Stimulated activated CD4-positive, alpha-beta T cell treated with anti-CD3 and anti-CD28 coated beads, Interleukin-1b, Interleukin-23, amount 100 ng/mL, for 24 hours (primary cell): Measurements from ENCODE around the gene LMOD2.
A peak's percentile ranks its signal among the peaks of the same experiment; 100 is the strongest.
"Not testable (repeated sequence)": the region's sequence is repeated elsewhere in the genome, so short reads cannot be mapped to it uniquely, and the experiment has no call there.

Source experiments
- DNase-seq, 4 experiments: peaks; one replicate each; pipeline ENCODE4 v3.0.0-alpha.2; 2020; ENCODE audit warnings: low read depth in 4 of 4, low spot score in 1 of 4

LMOD2 gene, protein sequence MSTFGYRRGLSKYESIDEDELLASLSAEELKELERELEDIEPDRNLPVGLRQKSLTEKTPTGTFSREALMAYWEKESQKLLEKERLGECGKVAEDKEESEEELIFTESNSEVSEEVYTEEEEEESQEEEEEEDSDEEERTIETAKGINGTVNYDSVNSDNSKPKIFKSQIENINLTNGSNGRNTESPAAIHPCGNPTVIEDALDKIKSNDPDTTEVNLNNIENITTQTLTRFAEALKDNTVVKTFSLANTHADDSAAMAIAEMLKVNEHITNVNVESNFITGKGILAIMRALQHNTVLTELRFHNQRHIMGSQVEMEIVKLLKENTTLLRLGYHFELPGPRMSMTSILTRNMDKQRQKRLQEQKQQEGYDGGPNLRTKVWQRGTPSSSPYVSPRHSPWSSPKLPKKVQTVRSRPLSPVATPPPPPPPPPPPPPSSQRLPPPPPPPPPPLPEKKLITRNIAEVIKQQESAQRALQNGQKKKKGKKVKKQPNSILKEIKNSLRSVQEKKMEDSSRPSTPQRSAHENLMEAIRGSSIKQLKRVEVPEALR

GRCh38 chr7:123655614-123656013, at the start of gene LMOD2:
LMOD2 (plus strand) TSS chr7:123655866; CDS start chr7:123655964, 98 bp downstream.
- DNase-seq, result no peak

GRCh38 chr7:123607423-123607975, 48.2 kb upstream of the LMOD2 start:
- DNase-seq, result no peak

DNA sequence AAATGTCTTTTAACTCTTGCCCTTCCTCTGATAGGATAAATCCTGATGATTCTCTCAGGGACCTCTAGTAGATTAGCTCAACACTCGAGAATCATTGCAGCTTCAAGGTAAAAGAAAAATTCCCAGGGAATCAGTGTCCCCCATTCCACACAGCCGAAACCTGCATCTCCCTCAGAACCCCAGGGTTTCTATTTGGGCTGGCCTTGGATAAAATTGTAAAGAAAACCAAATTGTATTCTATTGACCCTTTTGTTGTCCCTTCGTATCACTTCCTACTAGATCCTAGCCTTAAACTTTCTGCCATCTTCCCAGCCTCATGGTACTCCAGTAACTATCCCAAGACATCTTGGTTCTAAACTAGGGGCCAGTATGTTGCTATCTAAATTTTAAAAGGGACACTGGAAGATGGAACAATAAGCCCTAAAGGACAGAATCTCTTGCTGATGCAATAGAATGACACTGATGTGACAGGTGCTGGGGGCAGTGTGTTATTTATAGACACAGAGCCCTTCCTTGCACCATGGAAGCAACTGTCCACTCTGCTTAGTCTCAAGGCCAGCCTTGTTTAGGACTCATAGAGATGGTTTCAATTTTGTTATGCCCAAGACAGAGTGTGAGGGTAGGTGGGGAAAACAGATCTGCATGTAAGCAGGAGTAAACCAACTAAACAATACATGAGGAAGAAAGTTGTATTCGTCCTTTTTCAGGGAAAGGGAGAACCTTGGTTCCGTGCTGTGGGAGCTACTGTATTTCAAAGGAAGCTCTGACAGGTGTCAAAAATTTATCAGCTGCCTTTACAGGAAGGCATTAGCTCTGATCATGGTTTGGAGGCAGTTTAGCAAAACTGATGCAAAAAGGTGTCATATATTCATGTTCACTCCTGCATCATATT, 46.4 kb upstream of the LMOD2 start:
- no peak for DNase-seq

- DNase-seq, result no peak
Observed at GRCh38 chr7:123609883-123610239, 45.8 kb upstream of the LMOD2 start.

- no peak for DNase-seq
Observed at GRCh38 chr7:123612024-123612423, 43.6 kb upstream of the LMOD2 start.

DNA sequence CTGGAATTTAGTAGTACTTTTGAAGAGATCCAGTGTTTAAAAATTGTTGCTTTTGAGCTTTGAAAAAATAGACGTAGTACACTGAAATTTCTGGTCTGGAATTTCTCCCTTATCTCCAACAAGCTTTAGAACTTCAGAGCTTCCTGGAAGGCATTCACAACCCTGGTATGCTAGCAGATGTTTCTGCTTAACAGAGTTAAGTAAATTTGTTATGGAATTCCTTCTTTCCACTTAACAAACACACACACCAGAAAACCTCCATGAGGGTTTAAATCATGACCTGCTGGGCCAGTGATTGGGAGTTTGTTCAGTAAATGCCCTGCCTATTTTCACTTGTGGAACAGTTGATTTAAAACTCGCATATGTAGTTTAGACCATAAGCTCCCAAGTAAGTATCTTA, 40.3 kb upstream of the LMOD2 start:
- no peak for DNase-seq

GRCh38 chr7:123616223-123616622, 39.4 kb upstream of the LMOD2 start:
- DNase-seq, result no peak

DNA sequence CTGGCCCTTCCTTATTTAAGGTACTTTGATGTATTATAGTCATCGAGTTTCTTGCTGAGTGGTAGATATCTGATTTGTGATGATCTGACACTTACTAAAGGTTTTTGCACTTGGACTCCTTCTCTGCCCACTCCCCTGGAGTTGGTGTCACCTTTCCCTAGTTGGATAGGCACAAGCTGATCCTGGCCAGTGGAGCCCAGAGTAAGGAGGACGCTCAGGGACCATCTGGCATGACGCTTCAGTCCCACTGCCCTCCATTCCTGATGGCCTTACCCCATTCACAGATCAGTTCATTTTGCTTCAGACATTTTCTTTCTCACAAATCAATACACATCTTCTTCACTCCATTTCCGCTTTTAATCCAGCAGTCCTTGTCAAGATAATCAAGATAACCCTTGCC, 34.0 kb upstream of the LMOD2 start:
- DNase-seq, result no peak

GRCh38 chr7:123622660-123623386, 32.8 kb upstream of the LMOD2 start:
- DNase-seq, result no peak

- peak; percentile 35 to 49 (median 38) for DNase-seq
Observed at GRCh38 chr7:123624527-123625183, 31.0 kb upstream of the LMOD2 start.

- DNase-seq, result no peak
Observed at GRCh38 chr7:123625254-123625653, 30.4 kb upstream of the LMOD2 start.

- DNase-seq, result no peak
Observed at GRCh38 chr7:123627851-123628250, 27.8 kb upstream of the LMOD2 start.

- DNase-seq, result no peak
Observed at GRCh38 chr7:123628829-123629228, 26.8 kb upstream of the LMOD2 start.

DNA sequence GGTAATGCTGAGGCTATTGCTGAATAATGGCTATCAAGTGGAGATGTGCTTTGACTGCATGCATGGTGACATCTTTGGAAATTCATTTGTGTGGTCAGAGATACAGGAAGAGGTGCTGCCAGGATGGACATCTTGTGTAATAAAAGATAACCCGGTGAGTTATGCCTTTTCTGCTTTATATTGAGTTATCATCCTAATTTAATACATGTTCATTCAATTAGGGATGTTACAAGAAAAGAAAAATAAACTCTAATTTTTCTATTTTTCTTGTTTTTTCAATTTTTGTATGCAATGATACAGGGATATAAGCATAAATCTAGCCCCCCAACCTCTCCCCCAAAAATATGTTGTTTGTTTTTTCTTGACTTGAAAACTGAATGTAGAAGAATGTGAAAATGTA, 26.4 kb upstream of the LMOD2 start:
- DNase-seq, result no peak

- no peak for DNase-seq
Observed at GRCh38 chr7:123632808-123633207, 22.9 kb upstream of the LMOD2 start.

DNA sequence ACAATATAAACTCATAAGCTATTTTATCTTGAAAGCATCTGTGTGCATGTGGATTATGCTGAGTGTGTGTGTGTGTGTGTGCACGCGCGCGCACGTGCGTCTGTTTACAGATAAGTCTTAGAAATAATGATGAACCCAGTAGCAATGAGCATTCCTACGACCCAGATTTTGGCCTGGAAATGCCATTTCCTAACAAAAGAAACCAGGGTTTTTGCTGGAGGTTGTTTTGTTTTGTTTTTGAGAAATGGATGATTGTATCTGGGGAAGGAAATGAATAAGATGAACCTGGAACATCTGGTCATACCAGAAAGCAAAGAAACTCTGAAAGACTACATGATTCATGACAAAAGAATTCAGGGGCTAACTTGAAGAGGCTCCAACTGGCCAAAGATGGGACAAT, 22.1 kb upstream of the LMOD2 start:
- no peak for DNase-seq

DNA sequence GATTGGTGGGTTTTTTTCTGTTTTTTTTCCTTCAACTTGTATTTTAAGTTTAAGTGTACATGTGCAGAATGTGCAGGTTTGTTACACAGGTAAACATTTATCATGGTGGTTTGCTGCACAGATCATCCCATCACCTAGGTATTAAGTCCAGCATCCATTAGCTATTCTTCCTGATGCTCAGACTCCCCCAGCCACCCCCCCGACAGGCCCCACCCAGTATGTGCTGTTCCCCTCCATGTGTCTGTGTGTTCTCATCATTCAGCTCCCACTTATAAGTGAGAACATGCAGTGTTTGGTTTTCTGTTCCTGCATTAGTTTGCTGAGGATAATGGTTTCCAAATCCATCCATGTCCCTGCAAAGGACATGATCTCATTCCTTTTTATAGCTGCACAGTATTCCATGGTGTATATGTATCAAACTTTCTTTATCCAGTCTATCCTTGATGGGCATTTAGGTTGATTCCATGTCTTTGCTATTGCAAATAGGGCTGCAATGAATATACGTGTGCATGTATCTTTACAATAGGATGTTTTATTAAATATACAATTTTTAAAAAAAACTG, 21.6 kb upstream of the LMOD2 start:
- DNase-seq, result not testable (repeated sequence)

GRCh38 chr7:123635551-123636359, 19.9 kb upstream of the LMOD2 start:
- no peak for DNase-seq

- DNase-seq, result no peak
Observed at GRCh38 chr7:123637203-123637602, 18.5 kb upstream of the LMOD2 start.
